C4-2B (cell line): Measurements from ENCODE around the gene PHLPP1.

Experiments
- ZFX ChIP-seq: fragments of 450-650 bp; IDR thresholded peaks from 2 replicates; pipeline ENCODE4 v1.6.1; 2017
- TF ChIP-seq, protein P1 (sequence below): fragments of 450-650 bp; conservative IDR thresholded peaks from 2 replicates; pipeline ENCODE4 v1.5.1; 2017; ENCODE audit warnings: mild to moderate bottlenecking

DNA sequence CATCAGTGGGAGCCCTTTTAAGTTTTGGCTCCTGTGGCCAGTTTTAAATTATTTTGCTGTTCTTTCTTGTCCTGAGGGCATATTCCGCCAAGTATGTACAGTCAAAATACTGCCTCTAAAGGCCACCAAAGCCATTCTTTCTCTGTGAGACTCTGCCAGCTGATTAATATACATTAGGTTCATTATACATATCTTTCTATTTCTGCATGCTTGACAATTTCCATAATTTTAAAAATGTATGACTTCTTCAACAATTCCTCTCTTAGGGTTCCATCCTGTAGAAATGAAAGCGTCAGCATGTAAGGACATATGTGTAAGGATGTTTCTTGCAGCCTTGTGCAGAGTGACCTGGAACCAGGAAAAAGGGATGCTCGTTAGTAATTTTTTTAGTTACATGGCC, 291.9 kb downstream of the PHLPP1 start:
- TF ChIP-seq, protein P1, sequence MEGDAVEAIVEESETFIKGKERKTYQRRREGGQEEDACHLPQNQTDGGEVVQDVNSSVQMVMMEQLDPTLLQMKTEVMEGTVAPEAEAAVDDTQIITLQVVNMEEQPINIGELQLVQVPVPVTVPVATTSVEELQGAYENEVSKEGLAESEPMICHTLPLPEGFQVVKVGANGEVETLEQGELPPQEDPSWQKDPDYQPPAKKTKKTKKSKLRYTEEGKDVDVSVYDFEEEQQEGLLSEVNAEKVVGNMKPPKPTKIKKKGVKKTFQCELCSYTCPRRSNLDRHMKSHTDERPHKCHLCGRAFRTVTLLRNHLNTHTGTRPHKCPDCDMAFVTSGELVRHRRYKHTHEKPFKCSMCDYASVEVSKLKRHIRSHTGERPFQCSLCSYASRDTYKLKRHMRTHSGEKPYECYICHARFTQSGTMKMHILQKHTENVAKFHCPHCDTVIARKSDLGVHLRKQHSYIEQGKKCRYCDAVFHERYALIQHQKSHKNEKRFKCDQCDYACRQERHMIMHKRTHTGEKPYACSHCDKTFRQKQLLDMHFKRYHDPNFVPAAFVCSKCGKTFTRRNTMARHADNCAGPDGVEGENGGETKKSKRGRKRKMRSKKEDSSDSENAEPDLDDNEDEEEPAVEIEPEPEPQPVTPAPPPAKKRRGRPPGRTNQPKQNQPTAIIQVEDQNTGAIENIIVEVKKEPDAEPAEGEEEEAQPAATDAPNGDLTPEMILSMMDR, result no peak
- no peak for TF ChIP-seq ZFX
